Uterus (tissue), 2 donors: ENCODE data around the gene ATF4.

Experiments
- CTCF ChIP-seq, 4 experiments: fragments of 200-600 bp in 2 of 4; fragments of 450-650 bp in 2 of 4; sonication (generic) in 2 of 4; IDR thresholded peaks; one replicate each; pipeline ENCODE4 v1.5.1; 2016 to 2019; ENCODE audit warnings: antibody characterized with exemption in 4 of 4, mild to moderate bottlenecking in 2 of 4, moderate library complexity in 1 of 4
- POLR2A ChIP-seq, 2 donors: fragments of 450-650 bp; IDR thresholded peaks; one replicate each; pipeline ENCODE4 v1.6.1; 2016; ENCODE audit warnings: antibody characterized with exemption in 2 of 2, mild to moderate bottlenecking in 1 of 2, moderate library complexity in 1 of 2

- no peak for TF ChIP-seq CTCF (IDR thresholded peaks at IDR 0.05)
- no peak for TF ChIP-seq POLR2A (IDR thresholded peaks at IDR 0.05)
Measured at GRCh38 chr22:39475337-39475736, 45.0 kb upstream of the ATF4 start.
